Fibroblast of the aortic adventitia (primary cell): ENCODE results near the gene AHNAK. TPM values are rescaled to one million over a fixed set of nuclear protein-coding genes. Genes with fewer than 3 reads are reported as not detected.

Source experiments
- DNase-seq: peaks from one replicate; pipeline ENCODE4 v3.0.0-alpha.2; 2010; ENCODE audit warnings: low read depth
- H3K4me3 ChIP-seq: 2 replicates; pipeline ENCODE4 v1.5.1; 2011; ENCODE audit warnings: low read depth, mild to moderate bottlenecking, control low read depth, low read length, moderate library complexity
- CTCF ChIP-seq: IDR thresholded peaks from 2 replicates; pipeline ENCODE4 v1.5.1; 2011; ENCODE audit warnings: mild to moderate bottlenecking, low read length, control low read depth, inconsistent platforms; ENCODE audit not compliant: insufficient read depth
- total RNA-seq: library from RNA; depleted of rRNA; stranded (reverse); fragments of >200 nt; gene quantifications from 2 replicates; pipeline ENCODE4 v1.2.3, GENCODE V29; 2012; ENCODE audit warnings: low replicate concordance

The AHNAK gene
- total RNA-seq, 1 donor = 737 TPM

- H3K4me3 ChIP-seq = no peak overlapping the region
- no peak for DNase-seq
- TF ChIP-seq CTCF = no peak
These were observed 80.2 kb downstream of the AHNAK start for GRCh38 chr11:62466444-62466843.

- no peak for TF ChIP-seq CTCF
- no peak overlapping the region for H3K4me3 ChIP-seq
- no peak for DNase-seq
These were observed 82.0 kb downstream of the AHNAK start for GRCh38 chr11:62464655-62465054.

DNA sequence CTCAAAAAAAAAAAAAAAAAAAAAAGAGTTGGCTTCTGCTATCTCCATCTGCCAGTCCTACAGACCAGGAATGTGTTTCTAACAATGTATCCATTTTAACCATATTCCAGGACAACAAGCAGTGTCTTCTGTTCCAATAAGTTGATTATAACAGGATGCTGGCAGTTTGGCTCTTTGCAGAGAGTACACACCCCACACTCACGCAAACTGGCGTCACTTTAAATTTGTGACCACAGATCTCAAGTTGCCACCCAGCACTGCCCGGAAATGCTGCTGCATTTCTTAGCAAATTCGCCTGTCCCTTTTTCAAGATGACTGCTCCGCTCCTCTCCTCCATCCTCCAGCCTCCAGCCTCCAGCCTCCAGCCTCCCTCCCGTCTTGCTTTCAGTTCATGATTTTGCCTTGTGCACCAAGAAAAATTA, 83.5 kb downstream of the AHNAK start:
- no peak for TF ChIP-seq CTCF
- no peak overlapping the region for H3K4me3 ChIP-seq
- no peak for DNase-seq

GRCh38 chr11:62462508-62462892, 84.1 kb downstream of the AHNAK start:
- H3K4me3 ChIP-seq = no peak overlapping the region
- no peak for DNase-seq
- TF ChIP-seq CTCF = no peak

DNA sequence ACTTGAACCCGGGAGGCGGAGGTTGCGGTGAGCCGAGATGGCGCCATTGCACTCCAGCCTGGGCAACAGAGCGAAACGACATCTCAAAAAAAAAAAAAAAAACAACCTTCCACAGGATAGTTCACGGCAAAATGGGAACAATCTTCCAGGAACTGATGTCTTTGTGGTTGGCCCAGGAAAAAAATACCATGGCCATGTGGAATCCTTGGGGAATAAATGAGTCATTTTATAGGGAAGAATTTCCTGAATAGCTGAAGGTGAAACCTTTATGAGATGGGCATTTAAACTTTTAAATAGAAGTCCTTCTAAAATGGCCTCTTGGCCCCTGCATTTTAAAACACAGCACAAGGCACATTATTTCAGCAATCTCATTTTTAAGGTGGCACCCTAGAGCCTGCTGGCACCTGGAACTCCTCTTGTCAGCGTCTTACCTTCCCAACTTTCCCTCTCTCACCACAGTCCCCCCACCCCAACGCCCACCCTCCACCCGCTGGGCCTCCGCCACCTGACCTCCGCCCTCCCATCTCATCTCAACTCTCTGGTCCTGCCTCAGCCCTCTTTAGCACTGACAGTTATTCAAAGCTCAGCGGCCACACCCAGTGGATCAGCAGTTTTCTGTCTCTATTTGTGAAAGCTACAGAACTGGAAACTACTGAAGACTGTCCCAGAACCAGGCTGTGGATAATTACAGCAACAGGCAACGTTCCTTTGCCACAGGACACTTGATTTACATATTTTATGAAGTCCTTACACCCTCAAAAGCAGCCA, 84.7 kb downstream of the AHNAK start:
- DNase-seq = peak; percentile 83
- no peak overlapping the region for H3K4me3 ChIP-seq
- TF ChIP-seq CTCF = no peak

DNA sequence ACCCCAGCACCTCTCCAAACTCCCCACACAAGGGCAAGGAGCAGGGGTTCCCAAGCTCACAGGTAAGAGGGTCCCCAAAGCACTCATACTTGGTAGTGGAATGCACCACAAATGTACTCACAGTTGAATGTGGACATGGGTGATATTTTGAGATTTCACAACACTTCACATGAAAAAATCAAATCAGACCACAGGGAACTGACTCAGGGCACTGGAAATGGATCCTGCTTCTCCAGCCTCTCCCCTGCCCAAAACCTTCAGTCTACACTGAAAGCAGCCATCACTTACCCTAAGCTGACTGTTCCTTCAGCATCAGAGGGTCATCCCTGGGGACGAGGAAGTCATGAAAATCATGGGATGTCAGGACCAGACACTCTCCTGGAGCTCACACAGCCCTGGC, 87.5 kb downstream of the AHNAK start:
- H3K4me3 ChIP-seq = no peak overlapping the region
- no peak for TF ChIP-seq CTCF
- DNase-seq = peak; percentile 51
